ENCODE results near the gene GLYATL3. TPM values are rescaled to one million over a fixed set of nuclear protein-coding genes. Genes with fewer than 3 reads are reported as not detected.

Gene GLYATL3
- total and polyA plus RNA-seq, 2 of the 4 experiments (the other 2 are of a cell fraction) = not detected

GRCh38 chr6:49526598-49526997 lies 26.9 kb downstream of the GLYATL3 start:
- Histone ChIP-seq H3K27ac (ENCODE audit: insufficient read depth, low read length) (no peak overlapping the region), H3K9me1 (ENCODE audit: insufficient read depth, low read length) (no peaks in the 10 kb centered on the region), H3K9me3 (ENCODE audit: control insufficient read depth, insufficient read depth, low read length) (no peaks in the 10 kb centered on the region), H2AK5ac (ENCODE audit: low read depth, low read length) (no peak overlapping the region), H2AK9ac (replicated peaks; ENCODE audit: low read depth, low read length, poor library complexity) (no peak overlapping the region), H2AFZ (replicated peaks; ENCODE audit: low read length, poor library complexity) (peak overlapping the region; percentile 58), H4K8ac (ENCODE audit: low read depth in 2 of 2, low read length in 2 of 2) (no peak overlapping the region), H3K36me3 (ENCODE audit: control insufficient read depth, insufficient read depth, low read length) (no peaks in the 10 kb centered on the region), H3K23ac (ENCODE audit: low read depth, low read length) (no peak overlapping the region), H2BK15ac (ENCODE audit: low read depth, low read length) (no peak overlapping the region), H2BK5ac (ENCODE audit: low read depth, low read length, poor library complexity, severe bottlenecking) (no peak overlapping the region), H3K79me1 (ENCODE audit: low read depth in 1 of 2, low read length in 2 of 2) (no peaks in the 10 kb centered on the region), H3K14ac (replicated peaks; ENCODE audit: low read depth, low read length) (no peak overlapping the region), H3K4me3 (ENCODE audit: insufficient read depth, low read depth, low read length) (no peak overlapping the region), H3K56ac (ENCODE audit: extremely low read depth, insufficient read depth, low read length) (no peak overlapping the region), H4K20me1 (ENCODE audit: insufficient read depth, low read length) (no peaks in the 10 kb centered on the region), H3K4me2 (ENCODE audit: low read depth, low read length) (no peak overlapping the region), H3K9ac (ENCODE audit: low read depth, low read length) (no peak overlapping the region), H3K4ac (ENCODE audit: low read depth, low read length) (no peak overlapping the region), H3K4me1 (ENCODE audit: control insufficient read depth, insufficient read depth, low read length) (no peaks in the 10 kb centered on the region), H3K18ac (ENCODE audit: low read depth, low read length) (no peak overlapping the region), H3K27me3 (ENCODE audit: control insufficient read depth, insufficient read depth, low read length) (no peaks in the 10 kb centered on the region), H4K91ac (ENCODE audit: insufficient read depth, low read depth, low read length) (no peak overlapping the region), H2BK120ac (ENCODE audit: low read depth, low read length) (no peak overlapping the region), H4K5ac (ENCODE audit: low read depth, low read length) (no peak overlapping the region), H2BK20ac (ENCODE audit: low read depth, low read length) (no peak overlapping the region)
- WGBS, 2 experiments (ENCODE audit: extremely low coverage in 2 of 2, insufficient read length in 1 of 2) = 76% methylated on average over 6 of the region's 12 CpGs; no CpG with 5 or more reads in 1 of the 2 experiments
- in situ Hi-C loops (cut with MboI; ENCODE audit: low sequenced_read_pairs) = loop anchor here (10.0 to 25.0 kb wide), 2 partner anchors 78 to 311 kb away; no protein-coding TSS in a partner anchor
- ATAC-seq (ENCODE audit: low read depth) = no peak
- intact Hi-C loops (cut with micrococcal nuclease) = no loop called here
- dilution Hi-C loops (cut with HindIII; ENCODE audit: low sequenced_read_pairs, unreplicated experiment) = no loop called here
- CTCF ChIA-PET = no interaction called here
- POLR2A ChIA-PET (ENCODE audit: unreplicated experiment) = no interaction called here
- BruUV-seq (replicated peaks) = no TSS peak
- DNase-seq = no peak
- TF ChIP-seq ELK1 (IDR thresholded peaks at IDR 0.05; ENCODE audit: borderline replicate concordance, low read depth, low read length) = no peak
- no peak for TF ChIP-seq MAFK (IDR thresholded peaks at IDR 0.05; ENCODE audit: low read depth, low read length)
- no peak for TF ChIP-seq BHLHE40 (IDR thresholded peaks at IDR 0.05; ENCODE audit: low read depth, low read length)
- no peak for TF ChIP-seq CHD1 (IDR thresholded peaks at IDR 0.05; ENCODE audit: low read depth, low read length)

Data from IMR-90 (cell line).